ENCODE results near the gene SPATA16.

Gene SPATA16

GRCh38 chr3:172840913-172841312 lies 300.1 kb downstream of the SPATA16 start:
- ATAC-seq: no peak
- no peak for TF ChIP-seq ESRRG (CRISPR knock-in tag; IDR thresholded peaks at IDR 0.05)
- no peak for TF ChIP-seq CSRNP3 (CRISPR knock-in tag; IDR thresholded peaks at IDR 0.05)
- TF ChIP-seq BACH2 (CRISPR knock-in tag; IDR thresholded peaks at IDR 0.05; ENCODE audit: borderline replicate concordance): no peak
- TF ChIP-seq ISL1 (CRISPR knock-in tag; IDR thresholded peaks at IDR 0.05): no peak
- no peak for TF ChIP-seq TOX (CRISPR knock-in tag; IDR thresholded peaks at IDR 0.05; ENCODE audit: borderline replicate concordance)

- TF ChIP-seq ESRRG (CRISPR knock-in tag; IDR thresholded peaks at IDR 0.05) (no peak), PATZ1 (CRISPR knock-in tag; IDR thresholded peaks at IDR 0.05; ENCODE audit: borderline replicate concordance) (no peak), SNAI2 (CRISPR knock-in tag; IDR thresholded peaks at IDR 0.05) (no peak), CSRNP3 (CRISPR knock-in tag; IDR thresholded peaks at IDR 0.05) (no peak), ZNF70 (CRISPR knock-in tag; IDR thresholded peaks at IDR 0.05) (no peak), ZC3H10 (CRISPR knock-in tag; IDR thresholded peaks at IDR 0.05) (no peak), ISL1 (CRISPR knock-in tag; IDR thresholded peaks at IDR 0.05) (no peak), RARB (CRISPR knock-in tag; IDR thresholded peaks at IDR 0.05) (no peak), CSDC2 (CRISPR knock-in tag; IDR thresholded peaks at IDR 0.05) (no peak), TSHZ2 (CRISPR knock-in tag; IDR thresholded peaks at IDR 0.05) (no peak), ZNF8 (CRISPR knock-in tag; IDR thresholded peaks at IDR 0.05) (no peak), POU6F1 (CRISPR knock-in tag; IDR thresholded peaks at IDR 0.05; ENCODE audit: borderline replicate concordance, low read depth) (no peak), TOX (CRISPR knock-in tag; IDR thresholded peaks at IDR 0.05; ENCODE audit: borderline replicate concordance) (no peak), PPARA (CRISPR knock-in tag; IDR thresholded peaks at IDR 0.05; ENCODE audit: borderline replicate concordance) (no peak)
Observed at GRCh38 chr3:172840463-172840862, 300.6 kb downstream of the SPATA16 start.

GRCh38 chr3:172839679-172840078 lies 301.4 kb downstream of the SPATA16 start:
- TF ChIP-seq OSR1 (CRISPR knock-in tag; IDR thresholded peaks at IDR 0.05): no peak
- no peak for TF ChIP-seq BACH2 (CRISPR knock-in tag; IDR thresholded peaks at IDR 0.05; ENCODE audit: borderline replicate concordance)
- TF ChIP-seq TSHZ2 (CRISPR knock-in tag; IDR thresholded peaks at IDR 0.05): no peak
- no peak for TF ChIP-seq ZNF8 (CRISPR knock-in tag; IDR thresholded peaks at IDR 0.05)
- no peak for TF ChIP-seq PPARA (CRISPR knock-in tag; IDR thresholded peaks at IDR 0.05; ENCODE audit: borderline replicate concordance)
- TF ChIP-seq CSRNP3 (CRISPR knock-in tag; IDR thresholded peaks at IDR 0.05): no peak
- no peak for TF ChIP-seq SNAI2 (CRISPR knock-in tag; IDR thresholded peaks at IDR 0.05)
- no peak for TF ChIP-seq ZC3H10 (CRISPR knock-in tag; IDR thresholded peaks at IDR 0.05)
- TF ChIP-seq ZFP3 (CRISPR knock-in tag; IDR thresholded peaks at IDR 0.05): no peak
- no peak for TF ChIP-seq POU6F1 (CRISPR knock-in tag; IDR thresholded peaks at IDR 0.05; ENCODE audit: borderline replicate concordance, low read depth)
- TF ChIP-seq ARNTL (CRISPR knock-in tag; IDR thresholded peaks at IDR 0.05; ENCODE audit: borderline replicate concordance, low read depth): no peak
- no peak for TF ChIP-seq TOX (CRISPR knock-in tag; IDR thresholded peaks at IDR 0.05; ENCODE audit: borderline replicate concordance)
- TF ChIP-seq ZNF70 (CRISPR knock-in tag; IDR thresholded peaks at IDR 0.05): no peak
- ATAC-seq: no peak

More at GRCh38 chr3:172840463-172840862, 300.6 kb downstream of the SPATA16 start:
- no peak for ATAC-seq

Measured in SK-N-SH treated with all-trans-retinoic acid at 6 μM for 48 hours (cell line).